ENCODE data around the gene VWDE. TPM values are rescaled to one million over a fixed set of nuclear protein-coding genes. Genes with fewer than 3 reads are reported as not detected.

Gene VWDE
- total and polyA plus RNA-seq, 10 of the 15 experiments (the other 5 are each of a cell fraction or from before 2014, with no cell fraction given): 0.74 to 2.1 (median 1.3) TPM

GRCh38 chr7:12297283-12298108 lies 106.2 kb downstream of the VWDE start:
- ATAC-seq: no peak
- no peak overlapping the region for H3K27ac ChIP-seq (ENCODE audit: control insufficient read depth, insufficient read depth)
- H3K36me3 ChIP-seq (ENCODE audit: control insufficient read depth in 2 of 2, insufficient read depth in 2 of 2, low read length in 1 of 2): no peaks in the 10 kb centered on the region
- H3K9me3 ChIP-seq (replicated peaks; ENCODE audit: control insufficient read depth, insufficient read depth, low read length): no peaks in the 10 kb centered on the region
- SMC1A ChIA-PET (ENCODE audit: uncharacterized antibody, unreplicated experiment): interaction anchor here (0.6 to 1.1 kb wide), 2 partner anchors 12 to 22 kb away, joined by 3 read pairs; no protein-coding TSS in a partner anchor
- intact Hi-C loops (cut with micrococcal nuclease; ENCODE audit: unreplicated experiment): no loop called here
- no TSS peak for BruUV-seq (replicated peaks)
- no peaks in the 10 kb centered on the region for H3K4me1 ChIP-seq (ENCODE audit: control insufficient read depth, insufficient read depth, low read length)
- H3K9ac ChIP-seq (ENCODE audit: control insufficient read depth, insufficient read depth, low read length): no peak overlapping the region
- FAIRE-seq: no peak
- in situ Hi-C loops (cut with MboI): no loop called here
- CTCF ChIA-PET: interaction anchor here (0.7 to 1.4 kb wide), 3 partner anchors 10 to 86 kb away, joined by 3 to 5 read pairs (median 4); partner anchors contain the start of gene TMEM106B
- no peaks in the 10 kb centered on the region; a peak in 4 of 4 replicates for H3K27me3 ChIP-seq (replicated peaks in 1 of 2; ENCODE audit: control insufficient read depth in 2 of 2, insufficient read depth in 2 of 2, low read length in 1 of 2)
- no peak for DNase-seq (ENCODE audit: low read depth, low spot score)
- WGBS (ENCODE audit: insufficient coverage, insufficient replicate concordance, low lambda C conversion rate, missing lambda C conversion rate): 36% methylated on average over 3 of the region's 3 CpGs
- no peaks in the 10 kb centered on the region for H3K79me2 ChIP-seq (ENCODE audit: control insufficient read depth, insufficient read depth, low read length)
- H3K4me3 ChIP-seq: no peak overlapping the region
- RAD21 ChIA-PET (ENCODE audit: unreplicated experiment): no interaction called here
- POLR2A ChIA-PET: interaction anchor here (0.6 kb wide), 1 partner anchor 172 kb away, joined by 3 read pairs; no protein-coding TSS in a partner anchor
- H4K20me1 ChIP-seq (ENCODE audit: control insufficient read depth, insufficient read depth): no peaks in the 10 kb centered on the region
- H2AFZ ChIP-seq (ENCODE audit: control insufficient read depth, low read depth, low read length): no peak overlapping the region
- no peak overlapping the region for H3K4me2 ChIP-seq (ENCODE audit: control insufficient read depth, insufficient read depth)
- TF ChIP-seq, protein P1, sequence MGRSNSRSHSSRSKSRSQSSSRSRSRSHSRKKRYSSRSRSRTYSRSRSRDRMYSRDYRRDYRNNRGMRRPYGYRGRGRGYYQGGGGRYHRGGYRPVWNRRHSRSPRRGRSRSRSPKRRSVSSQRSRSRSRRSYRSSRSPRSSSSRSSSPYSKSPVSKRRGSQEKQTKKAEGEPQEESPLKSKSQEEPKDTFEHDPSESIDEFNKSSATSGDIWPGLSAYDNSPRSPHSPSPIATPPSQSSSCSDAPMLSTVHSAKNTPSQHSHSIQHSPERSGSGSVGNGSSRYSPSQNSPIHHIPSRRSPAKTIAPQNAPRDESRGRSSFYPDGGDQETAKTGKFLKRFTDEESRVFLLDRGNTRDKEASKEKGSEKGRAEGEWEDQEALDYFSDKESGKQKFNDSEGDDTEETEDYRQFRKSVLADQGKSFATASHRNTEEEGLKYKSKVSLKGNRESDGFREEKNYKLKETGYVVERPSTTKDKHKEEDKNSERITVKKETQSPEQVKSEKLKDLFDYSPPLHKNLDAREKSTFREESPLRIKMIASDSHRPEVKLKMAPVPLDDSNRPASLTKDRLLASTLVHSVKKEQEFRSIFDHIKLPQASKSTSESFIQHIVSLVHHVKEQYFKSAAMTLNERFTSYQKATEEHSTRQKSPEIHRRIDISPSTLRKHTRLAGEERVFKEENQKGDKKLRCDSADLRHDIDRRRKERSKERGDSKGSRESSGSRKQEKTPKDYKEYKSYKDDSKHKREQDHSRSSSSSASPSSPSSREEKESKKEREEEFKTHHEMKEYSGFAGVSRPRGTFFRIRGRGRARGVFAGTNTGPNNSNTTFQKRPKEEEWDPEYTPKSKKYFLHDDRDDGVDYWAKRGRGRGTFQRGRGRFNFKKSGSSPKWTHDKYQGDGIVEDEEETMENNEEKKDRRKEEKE (IDR thresholded peaks at IDR 0.05): no peak
- TF ChIP-seq, protein P2, sequence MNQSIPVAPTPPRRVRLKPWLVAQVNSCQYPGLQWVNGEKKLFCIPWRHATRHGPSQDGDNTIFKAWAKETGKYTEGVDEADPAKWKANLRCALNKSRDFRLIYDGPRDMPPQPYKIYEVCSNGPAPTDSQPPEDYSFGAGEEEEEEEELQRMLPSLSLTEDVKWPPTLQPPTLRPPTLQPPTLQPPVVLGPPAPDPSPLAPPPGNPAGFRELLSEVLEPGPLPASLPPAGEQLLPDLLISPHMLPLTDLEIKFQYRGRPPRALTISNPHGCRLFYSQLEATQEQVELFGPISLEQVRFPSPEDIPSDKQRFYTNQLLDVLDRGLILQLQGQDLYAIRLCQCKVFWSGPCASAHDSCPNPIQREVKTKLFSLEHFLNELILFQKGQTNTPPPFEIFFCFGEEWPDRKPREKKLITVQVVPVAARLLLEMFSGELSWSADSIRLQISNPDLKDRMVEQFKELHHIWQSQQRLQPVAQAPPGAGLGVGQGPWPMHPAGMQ (IDR thresholded peaks at IDR 0.05; ENCODE audit: borderline replicate concordance): no peak
- no peak for TF ChIP-seq ETV6 (conservative IDR thresholded peaks at IDR 0.05 in 1 of 2, IDR thresholded peaks at IDR 0.05 in 1 of 2; ENCODE audit: borderline replicate concordance in 1 of 2, low read depth in 1 of 2)
- TF ChIP-seq, protein P3, sequence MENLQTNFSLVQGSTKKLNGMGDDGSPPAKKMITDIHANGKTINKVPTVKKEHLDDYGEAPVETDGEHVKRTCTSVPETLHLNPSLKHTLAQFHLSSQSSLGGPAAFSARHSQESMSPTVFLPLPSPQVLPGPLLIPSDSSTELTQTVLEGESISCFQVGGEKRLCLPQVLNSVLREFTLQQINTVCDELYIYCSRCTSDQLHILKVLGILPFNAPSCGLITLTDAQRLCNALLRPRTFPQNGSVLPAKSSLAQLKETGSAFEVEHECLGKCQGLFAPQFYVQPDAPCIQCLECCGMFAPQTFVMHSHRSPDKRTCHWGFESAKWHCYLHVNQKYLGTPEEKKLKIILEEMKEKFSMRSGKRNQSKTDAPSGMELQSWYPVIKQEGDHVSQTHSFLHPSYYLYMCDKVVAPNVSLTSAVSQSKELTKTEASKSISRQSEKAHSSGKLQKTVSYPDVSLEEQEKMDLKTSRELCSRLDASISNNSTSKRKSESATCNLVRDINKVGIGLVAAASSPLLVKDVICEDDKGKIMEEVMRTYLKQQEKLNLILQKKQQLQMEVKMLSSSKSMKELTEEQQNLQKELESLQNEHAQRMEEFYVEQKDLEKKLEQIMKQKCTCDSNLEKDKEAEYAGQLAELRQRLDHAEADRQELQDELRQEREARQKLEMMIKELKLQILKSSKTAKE (IDR thresholded peaks at IDR 0.05; ENCODE audit: low read depth, poor library complexity, severe bottlenecking): no peak
- TF ChIP-seq ZNF217 (IDR thresholded peaks at IDR 0.05): no peak
- no peak for TF ChIP-seq MEF2B (IDR thresholded peaks at IDR 0.05; ENCODE audit: partially characterized antibody, poor library complexity, severe bottlenecking)
- no peak for TF ChIP-seq ZNF207 (IDR thresholded peaks at IDR 0.05; ENCODE audit: borderline replicate concordance)
- TF ChIP-seq, protein P4, sequence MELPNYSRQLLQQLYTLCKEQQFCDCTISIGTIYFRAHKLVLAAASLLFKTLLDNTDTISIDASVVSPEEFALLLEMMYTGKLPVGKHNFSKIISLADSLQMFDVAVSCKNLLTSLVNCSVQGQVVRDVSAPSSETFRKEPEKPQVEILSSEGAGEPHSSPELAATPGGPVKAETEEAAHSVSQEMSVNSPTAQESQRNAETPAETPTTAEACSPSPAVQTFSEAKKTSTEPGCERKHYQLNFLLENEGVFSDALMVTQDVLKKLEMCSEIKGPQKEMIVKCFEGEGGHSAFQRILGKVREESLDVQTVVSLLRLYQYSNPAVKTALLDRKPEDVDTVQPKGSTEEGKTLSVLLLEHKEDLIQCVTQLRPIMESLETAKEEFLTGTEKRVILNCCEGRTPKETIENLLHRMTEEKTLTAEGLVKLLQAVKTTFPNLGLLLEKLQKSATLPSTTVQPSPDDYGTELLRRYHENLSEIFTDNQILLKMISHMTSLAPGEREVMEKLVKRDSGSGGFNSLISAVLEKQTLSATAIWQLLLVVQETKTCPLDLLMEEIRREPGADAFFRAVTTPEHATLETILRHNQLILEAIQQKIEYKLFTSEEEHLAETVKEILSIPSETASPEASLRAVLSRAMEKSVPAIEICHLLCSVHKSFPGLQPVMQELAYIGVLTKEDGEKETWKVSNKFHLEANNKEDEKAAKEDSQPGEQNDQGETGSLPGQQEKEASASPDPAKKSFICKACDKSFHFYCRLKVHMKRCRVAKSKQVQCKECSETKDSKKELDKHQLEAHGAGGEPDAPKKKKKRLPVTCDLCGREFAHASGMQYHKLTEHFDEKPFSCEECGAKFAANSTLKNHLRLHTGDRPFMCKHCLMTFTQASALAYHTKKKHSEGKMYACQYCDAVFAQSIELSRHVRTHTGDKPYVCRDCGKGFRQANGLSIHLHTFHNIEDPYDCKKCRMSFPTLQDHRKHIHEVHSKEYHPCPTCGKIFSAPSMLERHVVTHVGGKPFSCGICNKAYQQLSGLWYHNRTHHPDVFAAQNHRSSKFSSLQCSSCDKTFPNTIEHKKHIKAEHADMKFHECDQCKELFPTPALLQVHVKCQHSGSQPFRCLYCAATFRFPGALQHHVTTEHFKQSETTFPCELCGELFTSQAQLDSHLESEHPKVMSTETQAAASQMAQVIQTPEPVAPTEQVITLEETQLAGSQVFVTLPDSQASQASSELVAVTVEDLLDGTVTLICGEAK (IDR thresholded peaks at IDR 0.05; ENCODE audit: borderline replicate concordance): no peak
- TF ChIP-seq LARP7 (IDR thresholded peaks at IDR 0.05): no peak
- TF ChIP-seq POLR2AphosphoS2 (IDR thresholded peaks at IDR 0.05; ENCODE audit: low read depth, low read length): no peak
- no peak for TF ChIP-seq NR2C2 (IDR thresholded peaks at IDR 0.05; ENCODE audit: borderline replicate concordance, control insufficient read depth, insufficient read length, low read depth)

All from GM12878 (cell line).